GM12878 (cell line): ENCODE results near the gene ZFP62. TPM values are rescaled to one million over a fixed set of nuclear protein-coding genes. Genes with fewer than 3 reads are reported as not detected.
A peak's percentile ranks its signal among the peaks of the same experiment; 100 is the strongest.

Source experiments
- CTCF ChIP-seq, 3 experiments: IDR thresholded peaks in 2 of 3; conservative IDR thresholded peaks in 1 of 3; 2 replicates each; pipeline ENCODE4 v1.5.1; 2011; ENCODE audit warnings: low read depth in 3 of 3, low read length in 3 of 3, mild to moderate bottlenecking in 3 of 3, control low read depth in 2 of 3, moderate library complexity in 2 of 3, inconsistent platforms in 1 of 3, mixed read lengths in 1 of 3; ENCODE audit not compliant: control insufficient read depth in 2 of 3, insufficient read depth in 1 of 3; ENCODE audit errors: extremely low read depth in 1 of 3
- E2F4 ChIP-seq: IDR thresholded peaks from 2 replicates; pipeline ENCODE4 v1.6.1; 2012; ENCODE audit warnings: low read depth, low read length, improper control_type of control experiment
- EED ChIP-seq: sonication (generic); IDR thresholded peaks from 2 replicates; pipeline ENCODE4 v1.6.1; 2016; ENCODE audit warnings: antibody characterized with exemption, low read depth
- EGR1 ChIP-seq, 2 experiments: IDR thresholded peaks; 1 replicate in 1 of 2; 2 replicates in 1 of 2; pipeline ENCODE4 v1.6.1; 2011 to 2012; ENCODE audit warnings: low read depth in 2 of 2, low read length in 2 of 2, borderline replicate concordance in 1 of 2, mild to moderate bottlenecking in 1 of 2, moderate library complexity in 1 of 2
- EZH2 ChIP-seq: IDR thresholded peaks from 2 replicates; pipeline ENCODE4 v1.6.1; 2012; ENCODE audit warnings: low read depth, mild to moderate bottlenecking, control low read depth, inconsistent platforms, low read length, borderline replicate concordance; ENCODE audit not compliant: control insufficient read depth
- MXI1 ChIP-seq: fragments of 150-350 bp; IDR thresholded peaks from 2 replicates; pipeline ENCODE4 v1.6.1; 2011; ENCODE audit warnings: low read depth, mild to moderate bottlenecking, inconsistent platforms, low read length, improper control_type of control experiment
- WRNIP1 ChIP-seq: IDR thresholded peaks from 2 replicates; pipeline ENCODE4 v1.6.1; 2011; ENCODE audit warnings: low read depth, low read length, improper control_type of control experiment, borderline replicate concordance
- ZNF207 ChIP-seq: fragments of 450-650 bp; IDR thresholded peaks from 2 replicates; pipeline ENCODE4 v1.6.1; 2014; ENCODE audit warnings: antibody characterized with exemption, mild to moderate bottlenecking, borderline replicate concordance
- ZNF384 ChIP-seq: IDR thresholded peaks from 2 replicates; pipeline ENCODE4 v1.6.1; 2012; ENCODE audit warnings: low read depth, mild to moderate bottlenecking, low read length, improper control_type of control experiment, borderline replicate concordance
- ZZZ3 ChIP-seq: IDR thresholded peaks from 2 replicates; pipeline ENCODE4 v1.6.1; 2011; ENCODE audit warnings: low read depth; ENCODE audit not compliant: control insufficient read depth, insufficient read length
- polyA plus RNA-seq, 11 experiments: library from polyadenylated mRNA; depleted of rRNA in 4 of 11; unstranded in 6 of 11; stranded (reverse) in 5 of 11; fragments of >200 nt; fragmentation: Nextera tagmentation in 4 of 11; fragmentation: Illumina TruSeq in 1 of 11; extraction: Ambion mirVana in 4 of 11; extraction: Trizol in 1 of 11; gene quantifications; 1 replicate in 1 of 11; 2 replicates in 10 of 11; pipeline versions ENCODE4 v1.2.1 to v1.2.3, GENCODE V29; 2011 to 2016; ENCODE audit warnings: inconsistent platforms in 2 of 11, missing spikeins in 2 of 11, low read depth in 1 of 11
- total RNA-seq, 4 experiments: library from RNA; depleted of rRNA in 3 of 4; stranded (reverse); fragments of >200 nt in 3 of 4; fragmentation: Illumina TruSeq in 1 of 4; extraction: Trizol in 1 of 4; gene quantifications; 2 replicates each; pipeline versions ENCODE4 v1.2.1 to v1.2.3, GENCODE V29; 2013 to 2021
- TF ChIP-seq, protein P1 (sequence below): IDR thresholded peaks from 2 replicates; pipeline ENCODE4 v1.6.1; 2011; ENCODE audit warnings: borderline replicate concordance, low read depth, mild to moderate bottlenecking, moderate library complexity, mixed read lengths, low read length; ENCODE audit not compliant: insufficient read depth; ENCODE audit errors: extremely low read length
- TF ChIP-seq, protein P2 (sequence below): fragments of 450-650 bp; IDR thresholded peaks from 2 replicates; pipeline ENCODE4 v1.6.1; 2017; ENCODE audit warnings: mild to moderate bottlenecking, moderate library complexity
- TF ChIP-seq, protein P3 (sequence below): fragments of 450-650 bp; formaldehyde crosslinking; IDR thresholded peaks from 2 replicates; pipeline ENCODE4 v1.4.0; 2020; ENCODE audit warnings: mild to moderate bottlenecking, moderate library complexity

The ZFP62 gene
- total and polyA plus RNA-seq, 10 of the 15 experiments (the other 5 are each of a cell fraction or from before 2014, with no cell fraction given): 9.2 to 39.7 (median 21.1) TPM

- TF ChIP-seq E2F4: no peak
- no peak for TF ChIP-seq WRNIP1
- peak; percentile 91 for TF ChIP-seq EED
- TF ChIP-seq, protein P1, sequence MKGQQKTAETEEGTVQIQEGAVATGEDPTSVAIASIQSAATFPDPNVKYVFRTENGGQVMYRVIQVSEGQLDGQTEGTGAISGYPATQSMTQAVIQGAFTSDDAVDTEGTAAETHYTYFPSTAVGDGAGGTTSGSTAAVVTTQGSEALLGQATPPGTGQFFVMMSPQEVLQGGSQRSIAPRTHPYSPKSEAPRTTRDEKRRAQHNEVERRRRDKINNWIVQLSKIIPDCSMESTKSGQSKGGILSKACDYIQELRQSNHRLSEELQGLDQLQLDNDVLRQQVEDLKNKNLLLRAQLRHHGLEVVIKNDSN: peak; percentile 77
- TF ChIP-seq MXI1: peak; percentile 93
- TF ChIP-seq CTCF (IDR thresholded peaks at IDR 0.05 in 2 of 3, conservative IDR thresholded peaks at IDR 0.05 in 1 of 3; ENCODE audit: control insufficient read depth in 2 of 3, extremely low read depth in 1 of 3, insufficient read depth in 1 of 3, low read depth in 3 of 3, low read length in 3 of 3): peak in 1 of 3 experiments; percentile 15; a peak in 1 of 6 replicates
- TF ChIP-seq, protein P2, sequence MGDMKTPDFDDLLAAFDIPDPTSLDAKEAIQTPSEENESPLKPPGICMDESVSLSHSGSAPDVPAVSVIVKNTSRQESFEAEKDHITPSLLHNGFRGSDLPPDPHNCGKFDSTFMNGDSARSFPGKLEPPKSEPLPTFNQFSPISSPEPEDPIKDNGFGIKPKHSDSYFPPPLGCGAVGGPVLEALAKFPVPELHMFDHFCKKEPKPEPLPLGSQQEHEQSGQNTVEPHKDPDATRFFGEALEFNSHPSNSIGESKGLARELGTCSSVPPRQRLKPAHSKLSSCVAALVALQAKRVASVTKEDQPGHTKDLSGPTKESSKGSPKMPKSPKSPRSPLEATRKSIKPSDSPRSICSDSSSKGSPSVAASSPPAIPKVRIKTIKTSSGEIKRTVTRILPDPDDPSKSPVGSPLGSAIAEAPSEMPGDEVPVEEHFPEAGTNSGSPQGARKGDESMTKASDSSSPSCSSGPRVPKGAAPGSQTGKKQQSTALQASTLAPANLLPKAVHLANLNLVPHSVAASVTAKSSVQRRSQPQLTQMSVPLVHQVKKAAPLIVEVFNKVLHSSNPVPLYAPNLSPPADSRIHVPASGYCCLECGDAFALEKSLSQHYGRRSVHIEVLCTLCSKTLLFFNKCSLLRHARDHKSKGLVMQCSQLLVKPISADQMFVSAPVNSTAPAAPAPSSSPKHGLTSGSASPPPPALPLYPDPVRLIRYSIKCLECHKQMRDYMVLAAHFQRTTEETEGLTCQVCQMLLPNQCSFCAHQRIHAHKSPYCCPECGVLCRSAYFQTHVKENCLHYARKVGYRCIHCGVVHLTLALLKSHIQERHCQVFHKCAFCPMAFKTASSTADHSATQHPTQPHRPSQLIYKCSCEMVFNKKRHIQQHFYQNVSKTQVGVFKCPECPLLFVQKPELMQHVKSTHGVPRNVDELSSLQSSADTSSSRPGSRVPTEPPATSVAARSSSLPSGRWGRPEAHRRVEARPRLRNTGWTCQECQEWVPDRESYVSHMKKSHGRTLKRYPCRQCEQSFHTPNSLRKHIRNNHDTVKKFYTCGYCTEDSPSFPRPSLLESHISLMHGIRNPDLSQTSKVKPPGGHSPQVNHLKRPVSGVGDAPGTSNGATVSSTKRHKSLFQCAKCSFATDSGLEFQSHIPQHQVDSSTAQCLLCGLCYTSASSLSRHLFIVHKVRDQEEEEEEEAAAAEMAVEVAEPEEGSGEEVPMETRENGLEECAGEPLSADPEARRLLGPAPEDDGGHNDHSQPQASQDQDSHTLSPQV: no peak
- peak; percentile 12 to 62 for TF ChIP-seq EGR1 (IDR thresholded peaks at IDR 0.05; ENCODE audit: borderline replicate concordance in 1 of 2, low read depth in 2 of 2, low read length in 2 of 2)
- no peak for TF ChIP-seq ZNF384
- TF ChIP-seq ZZZ3: no peak
- no peak for TF ChIP-seq ZNF207
- TF ChIP-seq EZH2: no peak
- TF ChIP-seq, protein P3, sequence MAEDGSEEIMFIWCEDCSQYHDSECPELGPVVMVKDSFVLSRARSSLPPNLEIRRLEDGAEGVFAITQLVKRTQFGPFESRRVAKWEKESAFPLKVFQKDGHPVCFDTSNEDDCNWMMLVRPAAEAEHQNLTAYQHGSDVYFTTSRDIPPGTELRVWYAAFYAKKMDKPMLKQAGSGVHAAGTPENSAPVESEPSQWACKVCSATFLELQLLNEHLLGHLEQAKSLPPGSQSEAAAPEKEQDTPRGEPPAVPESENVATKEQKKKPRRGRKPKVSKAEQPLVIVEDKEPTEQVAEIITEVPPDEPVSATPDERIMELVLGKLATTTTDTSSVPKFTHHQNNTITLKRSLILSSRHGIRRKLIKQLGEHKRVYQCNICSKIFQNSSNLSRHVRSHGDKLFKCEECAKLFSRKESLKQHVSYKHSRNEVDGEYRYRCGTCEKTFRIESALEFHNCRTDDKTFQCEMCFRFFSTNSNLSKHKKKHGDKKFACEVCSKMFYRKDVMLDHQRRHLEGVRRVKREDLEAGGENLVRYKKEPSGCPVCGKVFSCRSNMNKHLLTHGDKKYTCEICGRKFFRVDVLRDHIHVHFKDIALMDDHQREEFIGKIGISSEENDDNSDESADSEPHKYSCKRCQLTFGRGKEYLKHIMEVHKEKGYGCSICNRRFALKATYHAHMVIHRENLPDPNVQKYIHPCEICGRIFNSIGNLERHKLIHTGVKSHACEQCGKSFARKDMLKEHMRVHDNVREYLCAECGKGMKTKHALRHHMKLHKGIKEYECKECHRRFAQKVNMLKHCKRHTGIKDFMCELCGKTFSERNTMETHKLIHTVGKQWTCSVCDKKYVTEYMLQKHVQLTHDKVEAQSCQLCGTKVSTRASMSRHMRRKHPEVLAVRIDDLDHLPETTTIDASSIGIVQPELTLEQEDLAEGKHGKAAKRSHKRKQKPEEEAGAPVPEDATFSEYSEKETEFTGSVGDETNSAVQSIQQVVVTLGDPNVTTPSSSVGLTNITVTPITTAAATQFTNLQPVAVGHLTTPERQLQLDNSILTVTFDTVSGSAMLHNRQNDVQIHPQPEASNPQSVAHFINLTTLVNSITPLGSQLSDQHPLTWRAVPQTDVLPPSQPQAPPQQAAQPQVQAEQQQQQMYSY (CRISPR knock-in tag): no peak
Observed at GRCh38 chr5:180803181-180804128, 57.6 kb downstream of the ZFP62 start (continued).
